HTR-8/SVneo (cell line): ENCODE results near the gene CHPT1.
A peak's percentile ranks its signal among the peaks of the same experiment; 100 is the strongest.
"Not testable (repeated sequence)": the region's sequence is repeated elsewhere in the genome, so short reads cannot be mapped to it uniquely, and the experiment has no call there.

Experiments
- DNase-seq: peaks from one replicate; pipeline ENCODE4 v3.0.0; 2011; ENCODE audit warnings: low spot score, mixed read lengths; ENCODE audit not compliant: insufficient read length
- FAIRE-seq: peaks from 2 replicates; lab custom pipeline; 2011; peaks lifted over from hg19 to GRCh38; lab: Jason Lieb, UNC

Gene CHPT1

DNA sequence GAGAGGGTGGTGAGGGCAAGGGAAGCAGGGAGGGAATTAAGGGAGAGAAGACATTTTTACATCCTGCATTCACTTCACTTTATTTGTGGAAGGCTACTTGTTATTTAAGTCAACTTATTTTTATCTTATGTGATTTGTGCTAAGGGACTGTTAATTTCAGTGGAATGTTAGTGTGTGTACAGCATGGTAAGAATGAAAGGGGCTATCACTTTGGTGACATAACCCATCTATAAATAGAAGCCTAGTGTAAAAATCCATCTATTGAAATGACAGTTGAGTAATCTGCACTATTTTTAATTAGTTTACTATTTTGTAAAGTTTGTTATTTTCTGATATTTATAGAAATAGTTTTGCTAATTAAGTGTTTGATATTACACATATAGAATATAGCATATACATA lies 16.8 kb upstream of the CHPT1 start:
- DNase-seq: no peak
- no peak for FAIRE-seq

DNA sequence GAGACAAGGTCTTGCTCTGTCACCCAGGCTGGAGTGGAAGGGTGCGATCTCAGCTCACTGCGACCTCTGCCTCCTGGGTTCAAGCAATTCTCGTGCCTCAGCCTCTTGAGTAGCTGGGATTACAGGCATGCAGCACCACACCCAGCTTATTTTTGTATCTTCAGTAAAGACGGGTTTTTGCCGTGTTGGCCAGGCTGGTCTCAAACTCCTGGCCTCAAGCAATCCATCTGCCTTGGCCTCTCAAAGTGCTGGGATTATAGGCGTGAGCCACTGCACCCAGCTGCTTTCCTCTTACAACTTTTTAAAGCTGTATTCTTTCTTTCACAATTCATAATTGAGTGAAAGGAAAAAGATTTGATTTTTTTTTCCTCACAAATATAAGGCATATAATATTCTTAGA lies 15.8 kb upstream of the CHPT1 start:
- FAIRE-seq, DNase-seq: not testable (repeated sequence)

DNA sequence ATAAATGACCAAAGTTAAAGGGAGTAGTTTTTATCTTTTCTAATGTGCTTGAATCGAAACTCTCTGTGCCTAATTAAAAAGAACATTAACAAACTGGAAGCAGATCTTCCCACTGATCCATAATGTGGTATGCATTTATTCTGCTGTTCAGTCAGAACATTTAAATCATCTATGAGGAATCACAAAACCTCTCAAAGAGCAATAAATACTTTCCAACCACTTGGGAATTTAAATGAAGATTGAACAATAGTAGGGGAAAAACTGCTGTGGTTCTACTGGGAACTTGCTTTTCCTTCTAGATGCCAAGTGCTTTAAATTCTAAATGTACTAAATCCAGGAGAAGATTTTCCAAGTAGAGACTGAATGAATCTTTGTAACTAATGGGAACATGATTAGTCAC lies 12.3 kb upstream of the CHPT1 start:
- FAIRE-seq (no peak), DNase-seq (no peak)

DNA sequence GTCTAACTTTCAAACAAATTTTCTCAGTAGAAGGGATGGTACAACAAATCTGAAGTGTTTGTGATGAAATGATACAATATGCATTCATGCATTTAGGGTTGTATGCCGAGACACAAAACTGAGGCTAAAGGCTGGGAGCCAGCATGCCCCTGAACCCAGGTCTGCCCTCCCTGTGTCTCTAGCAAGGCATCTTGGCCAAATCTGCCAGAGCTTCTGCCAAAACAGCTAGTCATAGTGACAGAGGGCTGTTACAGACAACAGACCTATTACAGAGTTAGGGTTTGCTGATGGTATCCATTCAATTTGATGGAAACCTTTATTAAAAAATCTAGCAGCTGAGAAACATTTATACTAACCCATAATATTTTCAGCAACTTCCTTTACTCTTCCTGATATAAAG lies 11.3 kb upstream of the CHPT1 start:
- FAIRE-seq (no peak), DNase-seq (no peak)

DNA sequence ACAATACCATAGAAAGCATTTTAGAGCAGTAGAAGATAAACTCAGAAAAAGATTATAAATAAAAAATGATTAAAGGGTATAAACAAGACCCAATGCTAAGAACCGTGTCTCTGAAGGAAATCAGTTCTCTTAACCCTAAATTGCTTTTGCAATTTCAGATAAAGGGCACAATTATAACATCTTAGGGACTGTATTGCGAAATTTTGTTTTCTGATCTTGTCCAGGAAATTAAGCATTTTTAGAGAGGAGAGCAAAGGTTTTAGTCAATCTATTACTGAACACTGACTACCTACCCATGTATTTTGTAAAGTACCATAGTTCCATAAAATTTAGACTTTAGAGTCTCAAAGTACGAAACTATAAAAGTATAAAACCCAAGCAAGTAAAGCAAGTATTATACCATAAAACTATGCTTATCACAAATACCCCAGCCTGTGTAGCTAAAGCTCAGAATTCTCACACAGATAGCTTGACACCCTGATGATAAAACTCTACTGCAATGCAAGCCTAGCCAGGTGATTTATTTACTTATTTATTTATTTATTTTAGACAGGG lies 6.8 kb upstream of the CHPT1 start:
- DNase-seq (no peak), FAIRE-seq (no peak)

DNA sequence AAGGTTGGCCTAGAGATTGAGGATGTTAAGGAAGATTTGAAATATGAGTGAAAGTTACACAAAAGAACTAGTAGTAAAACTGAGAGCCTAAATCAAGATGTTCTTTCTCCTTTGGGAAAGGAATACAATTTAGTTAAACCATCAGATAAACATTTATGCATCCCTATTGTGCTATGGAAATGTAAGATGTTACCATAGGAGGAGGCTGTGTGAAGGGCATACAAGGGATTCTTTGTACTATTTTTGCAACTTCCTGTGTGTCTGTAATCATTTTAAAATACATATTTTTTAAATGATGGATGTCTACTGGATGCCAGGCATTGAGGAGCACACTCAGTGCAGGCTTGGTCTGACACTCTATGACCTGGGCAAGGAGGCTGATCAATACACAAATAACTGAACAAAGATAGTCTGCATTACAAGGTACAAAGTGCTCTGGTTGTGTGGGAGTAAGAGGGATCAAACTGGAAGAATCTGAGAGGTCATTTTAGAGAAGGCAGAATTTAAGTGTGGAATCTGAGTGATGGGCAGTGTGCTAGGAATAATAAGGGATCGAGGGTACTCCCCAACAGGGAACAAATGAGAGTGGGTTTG lies 5.8 kb upstream of the CHPT1 start:
- FAIRE-seq (no peak), DNase-seq (no peak)

DNA sequence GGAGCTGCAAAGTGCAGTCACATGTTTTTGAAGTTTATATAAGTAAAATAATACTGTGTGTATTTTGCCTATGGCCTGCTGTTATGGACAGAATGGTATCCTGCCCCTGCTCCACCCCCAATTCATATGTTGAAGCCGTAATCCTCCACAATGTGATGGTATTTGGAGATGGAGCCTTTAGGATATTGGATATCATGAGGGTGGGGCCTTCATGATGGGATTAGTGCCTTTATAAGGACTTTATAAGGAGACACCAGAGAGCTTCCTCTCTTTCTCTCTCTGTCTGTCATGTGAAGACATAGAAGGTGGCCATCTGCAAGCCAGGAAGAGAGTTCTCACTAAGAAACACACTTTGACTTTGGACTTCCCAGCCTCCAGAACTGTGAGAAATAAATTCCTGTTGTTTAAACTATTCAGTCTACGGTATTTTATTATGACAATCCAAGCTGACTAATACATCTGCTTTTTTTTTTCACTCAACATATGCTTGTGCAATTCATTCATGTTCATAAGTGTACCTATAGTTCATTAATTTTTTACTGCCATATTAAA lies 3.1 kb upstream of the CHPT1 start:
- FAIRE-seq: no peak
- DNase-seq: no peak

DNA sequence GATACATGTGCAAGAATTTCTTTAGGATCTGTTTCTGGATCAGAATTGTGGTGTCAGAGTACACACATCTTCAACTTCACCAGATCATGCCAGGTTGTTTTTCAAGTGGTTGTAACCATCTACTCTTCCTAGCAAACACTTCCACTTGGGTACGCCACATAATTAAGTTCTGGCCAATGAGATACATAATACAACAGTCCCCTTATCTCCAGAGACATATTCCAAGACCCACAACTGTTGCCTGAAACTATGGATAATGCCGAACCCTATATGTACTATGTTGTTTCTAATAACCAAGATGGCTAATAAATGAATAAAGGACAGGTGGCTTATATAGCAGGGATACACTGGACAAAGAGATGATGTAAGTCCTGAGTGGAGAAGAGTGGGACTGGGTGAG lies 2.5 kb upstream of the CHPT1 start:
- DNase-seq (no peak), FAIRE-seq (no peak)

DNA sequence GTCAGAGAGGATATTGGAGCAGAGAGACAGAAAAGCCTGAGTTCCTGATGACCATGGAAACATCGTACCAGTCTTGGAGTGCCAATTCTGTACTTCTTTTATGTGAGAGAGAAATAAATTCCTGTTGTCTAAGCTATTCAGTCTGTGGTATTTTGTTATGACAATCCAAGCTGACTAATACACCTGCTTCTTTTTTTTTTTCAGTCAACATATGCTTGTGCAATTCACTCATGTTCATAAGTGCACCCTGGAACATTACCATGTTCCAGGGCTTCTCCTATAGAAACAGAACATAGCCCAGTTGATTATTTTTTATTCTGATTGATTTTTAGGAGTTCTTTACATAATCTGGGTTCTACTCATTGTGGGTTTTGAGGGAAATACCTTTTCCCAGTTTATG lies 1.7 kb upstream of the CHPT1 start:
- FAIRE-seq (no peak), DNase-seq (no peak)

DNA sequence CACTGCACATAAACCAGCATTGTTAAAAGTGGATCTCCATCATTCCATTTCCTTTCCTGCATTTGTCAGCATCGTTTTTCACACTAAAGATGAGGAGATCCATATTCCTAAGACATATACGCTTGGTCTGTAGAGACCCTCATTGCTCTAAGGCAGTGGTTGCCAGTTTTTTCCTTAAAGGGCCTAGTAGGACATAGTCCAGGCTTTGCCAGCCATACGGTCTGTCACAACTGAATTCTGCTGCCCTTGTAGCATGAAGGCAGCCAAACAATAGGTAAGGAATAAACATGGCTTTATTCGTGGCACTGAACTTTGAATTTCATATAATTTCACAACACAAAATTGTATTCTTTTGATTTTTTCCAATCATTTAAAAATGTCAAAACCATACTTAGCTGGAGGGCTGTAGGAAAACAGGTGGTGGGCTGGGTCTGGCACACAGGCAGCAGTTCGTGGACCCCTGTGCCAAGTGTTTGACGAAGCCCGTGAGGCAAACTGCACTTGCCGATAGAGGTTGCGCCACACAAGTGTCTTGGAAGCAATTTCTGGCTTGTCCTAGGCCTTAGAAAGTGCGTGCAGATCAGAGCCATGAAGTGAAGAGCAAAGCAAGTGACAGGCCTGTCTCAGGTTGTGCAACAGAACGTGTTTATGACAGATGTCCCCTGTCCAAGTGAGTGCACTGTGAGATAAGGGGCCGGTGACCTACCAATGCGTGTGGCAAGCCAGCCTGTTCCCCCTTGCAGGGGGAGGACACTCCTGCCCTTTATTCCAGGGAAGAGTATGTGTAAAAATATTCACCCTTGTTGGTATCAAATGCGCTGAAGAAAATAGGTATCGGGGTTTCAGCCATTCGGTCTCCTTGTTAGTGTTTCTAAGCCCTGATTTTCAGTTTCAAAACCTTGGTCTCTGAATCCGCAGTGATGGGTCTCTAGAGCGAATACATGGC lies 916 bp upstream of the CHPT1 start:
- FAIRE-seq (no peak), DNase-seq (no peak)

DNA sequence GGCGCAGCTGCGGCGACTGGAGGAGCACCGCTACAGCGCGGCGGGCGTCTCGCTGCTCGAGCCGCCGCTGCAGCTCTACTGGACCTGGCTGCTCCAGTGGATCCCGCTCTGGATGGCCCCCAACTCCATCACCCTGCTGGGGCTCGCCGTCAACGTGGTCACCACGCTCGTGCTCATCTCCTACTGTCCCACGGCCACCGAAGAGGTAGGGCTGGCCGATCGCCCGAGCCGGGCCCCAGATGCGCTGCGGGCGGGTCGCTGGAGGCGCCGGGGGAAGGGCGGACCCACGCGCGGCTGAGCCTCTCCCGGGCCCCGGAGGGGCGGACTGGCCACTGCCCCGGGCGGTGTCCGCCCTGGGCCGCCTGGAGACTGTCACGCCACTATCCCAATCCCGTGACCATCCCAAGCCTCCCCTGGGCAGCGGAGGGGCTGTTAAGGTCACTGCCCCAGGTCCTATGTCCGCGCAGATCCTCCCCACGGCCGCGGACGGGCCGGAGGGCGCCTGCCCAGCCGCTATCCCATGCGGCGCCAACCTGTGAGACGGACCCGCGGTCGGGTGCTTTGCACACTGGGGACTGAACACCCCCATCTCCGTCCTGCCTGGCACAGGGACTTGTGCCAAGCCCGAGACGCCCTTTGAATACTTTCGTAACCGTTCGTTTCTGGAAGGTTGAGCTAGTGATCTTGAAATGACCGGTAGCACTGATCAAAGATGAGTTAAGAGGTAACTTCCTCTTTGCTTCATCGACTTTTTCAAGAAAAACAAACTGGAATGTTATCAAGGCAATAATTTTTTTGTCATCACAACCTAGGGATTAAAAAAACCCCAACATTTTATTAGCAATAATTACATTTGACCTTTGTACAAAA lies 725 bp downstream of the CHPT1 start:
- DNase-seq (peak; percentile 19), FAIRE-seq (no peak)

DNA sequence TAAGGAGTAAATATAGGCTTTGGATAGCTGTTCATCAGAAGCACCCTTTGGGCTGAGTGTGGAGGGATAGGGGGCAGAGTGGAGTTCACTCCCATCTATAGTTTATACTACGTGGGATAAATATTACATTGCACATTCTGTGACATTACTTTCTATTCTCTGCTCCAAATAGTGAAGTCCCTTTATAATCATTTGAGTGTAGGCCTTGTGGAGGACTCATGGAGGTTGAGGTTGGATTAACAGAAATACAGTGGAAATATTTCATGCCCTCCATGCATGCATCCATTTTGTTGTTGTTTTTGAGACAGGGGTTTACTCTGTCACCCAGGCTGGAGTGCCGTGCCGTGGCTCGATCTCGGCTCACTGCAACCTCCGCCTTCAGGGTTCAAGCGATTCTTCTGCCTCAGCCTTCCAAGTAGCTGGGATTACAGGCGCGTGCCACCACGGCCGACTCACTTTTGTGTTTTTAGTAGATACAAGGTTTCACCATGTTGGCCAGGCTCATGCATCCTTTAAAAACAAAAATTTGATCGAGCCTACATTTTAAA lies 1.4 kb downstream of the CHPT1 start:
- no peak for FAIRE-seq
- DNase-seq: peak; percentile 21

DNA sequence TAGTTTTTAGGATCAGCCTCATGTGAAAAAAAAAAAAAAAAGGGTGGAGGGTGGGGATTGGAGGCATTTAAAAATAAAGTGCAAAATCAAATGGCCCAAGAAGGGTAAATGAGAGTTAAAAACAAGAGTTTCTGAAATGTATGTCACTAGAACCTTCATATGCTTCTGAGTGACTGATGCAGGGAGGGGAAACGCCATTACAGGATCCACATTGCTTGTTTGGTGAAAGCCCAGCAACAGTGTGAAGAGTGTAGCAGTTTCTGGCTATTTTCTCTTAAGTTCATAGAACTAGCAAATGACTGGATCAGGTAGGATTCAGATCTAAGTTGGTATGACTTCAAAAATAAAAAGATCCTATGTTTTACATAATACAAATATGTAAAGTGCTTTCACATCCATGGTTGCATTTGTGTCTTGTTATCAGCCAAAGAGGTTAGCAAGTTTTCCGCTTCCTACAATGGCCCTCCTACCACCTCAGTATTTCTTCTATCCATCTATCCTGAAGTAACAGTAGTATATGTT lies 2.9 kb downstream of the CHPT1 start:
- no peak for DNase-seq
- no peak for FAIRE-seq

DNA sequence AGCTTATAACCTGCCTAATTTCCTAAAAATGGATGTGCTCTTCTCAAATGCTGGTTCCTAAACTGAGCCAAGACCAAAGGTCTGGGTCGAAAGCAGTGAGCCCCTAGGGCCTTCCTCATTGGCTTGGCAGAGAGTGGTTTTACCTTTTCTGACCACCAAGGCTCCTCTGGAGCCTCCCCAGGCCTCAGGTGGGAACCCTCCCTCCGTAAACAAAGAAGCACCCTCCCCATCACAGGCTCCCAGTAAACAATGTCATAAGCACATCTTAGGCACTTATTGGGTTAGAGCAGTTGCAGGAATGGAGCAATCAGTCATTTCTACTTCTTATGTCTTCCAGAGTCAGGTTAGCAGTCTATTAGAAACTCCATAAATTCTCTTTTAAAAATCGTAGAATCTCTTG lies 6.0 kb downstream of the CHPT1 start:
- FAIRE-seq (no peak), DNase-seq (no peak)

DNA sequence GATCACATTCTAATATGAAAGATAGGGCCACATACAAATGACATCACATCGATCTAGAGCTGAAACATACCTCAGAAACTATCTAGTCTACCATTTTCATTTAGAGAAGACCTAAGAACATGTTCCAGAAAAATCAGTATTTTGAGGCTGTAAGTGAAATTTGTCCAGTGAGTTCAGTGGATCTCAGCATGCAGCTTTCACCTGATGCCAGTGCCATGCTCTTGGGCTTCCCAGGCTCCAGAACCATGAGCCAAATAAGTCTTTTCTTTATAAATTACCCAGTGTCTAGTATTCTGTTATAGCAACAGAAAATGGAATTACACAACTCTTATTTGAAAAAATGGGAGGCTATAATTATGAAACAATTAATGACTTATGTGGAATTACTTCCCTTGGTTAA lies 9.0 kb downstream of the CHPT1 start:
- DNase-seq (no peak), FAIRE-seq (no peak)

DNA sequence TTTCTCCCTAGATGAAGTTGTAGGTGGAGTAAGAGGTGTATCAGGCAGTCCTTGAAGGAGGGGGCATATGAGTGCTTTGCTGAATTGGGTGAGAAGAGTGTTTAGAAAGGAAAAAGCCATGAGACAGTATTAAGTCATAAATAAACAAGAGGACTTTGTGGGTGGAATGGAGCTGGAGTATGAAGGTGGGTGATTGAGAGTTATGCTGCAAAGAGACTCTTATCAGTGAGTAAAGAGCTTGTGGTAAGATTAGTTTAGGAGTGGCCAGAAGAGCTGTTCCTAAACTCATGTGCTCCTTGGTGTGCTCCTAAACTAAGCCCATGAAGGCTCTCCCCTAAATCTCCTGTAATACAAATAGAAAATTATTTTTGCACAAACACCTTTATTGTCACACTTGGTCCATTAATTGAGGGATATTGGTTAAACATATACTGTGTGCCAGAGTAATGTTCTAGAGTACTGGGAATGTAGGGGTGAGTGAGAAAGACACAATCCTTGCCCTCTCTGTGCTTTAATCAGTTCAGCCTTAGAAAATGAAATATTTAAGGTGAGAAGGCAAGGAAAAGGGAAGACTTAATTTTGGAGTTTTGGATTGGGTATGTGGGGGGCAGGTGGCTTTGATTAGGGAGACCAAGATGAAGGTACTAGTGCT lies 9.8 kb downstream of the CHPT1 start:
- DNase-seq (no peak), FAIRE-seq (no peak)

DNA sequence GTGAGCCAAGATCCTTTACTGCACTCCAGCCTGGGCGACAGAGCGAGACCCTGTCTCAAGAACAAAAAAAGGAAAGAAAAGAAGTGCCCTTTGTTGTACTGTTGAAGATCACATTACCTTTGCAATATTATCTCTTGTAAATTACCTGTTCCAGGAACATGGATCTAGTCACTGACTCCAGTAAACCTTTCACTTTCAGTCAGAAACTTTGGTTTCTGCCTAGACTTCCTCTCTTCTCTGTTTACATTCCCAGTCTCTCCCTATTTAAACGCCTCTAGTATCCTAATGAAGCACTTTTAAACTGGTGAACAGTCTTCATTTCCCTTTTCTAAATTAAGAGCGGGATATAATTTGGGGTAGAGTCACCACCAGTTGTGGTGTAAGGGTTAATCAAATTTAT lies 12.8 kb downstream of the CHPT1 start:
- DNase-seq (no peak), FAIRE-seq (no peak)

DNA sequence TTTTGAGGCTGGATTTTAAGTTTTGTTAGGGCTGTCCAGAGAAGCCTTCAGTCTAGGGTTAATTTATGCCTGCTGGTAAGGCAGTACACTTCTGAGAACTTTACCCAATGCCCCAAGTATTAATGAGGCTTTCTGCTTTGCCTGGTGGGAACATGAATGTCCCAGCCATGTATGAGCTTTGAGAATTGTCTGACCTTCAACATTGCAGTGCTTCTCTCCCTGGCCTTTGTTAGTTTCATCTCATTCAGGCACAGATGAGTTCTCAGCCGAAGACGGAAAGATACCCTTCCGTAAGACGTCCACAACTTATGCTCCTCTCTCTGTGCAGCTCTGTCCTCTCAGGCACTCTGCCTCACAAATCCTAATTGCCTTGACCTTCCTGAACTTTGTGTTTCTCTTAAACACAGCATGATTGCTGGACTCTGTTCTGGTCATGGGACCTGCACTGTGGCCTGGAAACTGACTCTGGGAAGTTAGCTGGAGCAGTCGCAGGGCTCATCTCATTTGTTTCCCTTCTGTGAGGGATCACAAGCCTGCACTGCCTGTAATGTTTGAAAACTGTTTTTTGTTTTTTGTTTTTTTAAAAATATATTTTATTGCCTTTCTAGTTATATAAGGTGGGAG lies 15.7 kb downstream of the CHPT1 start:
- DNase-seq: no peak
- FAIRE-seq: no peak

DNA sequence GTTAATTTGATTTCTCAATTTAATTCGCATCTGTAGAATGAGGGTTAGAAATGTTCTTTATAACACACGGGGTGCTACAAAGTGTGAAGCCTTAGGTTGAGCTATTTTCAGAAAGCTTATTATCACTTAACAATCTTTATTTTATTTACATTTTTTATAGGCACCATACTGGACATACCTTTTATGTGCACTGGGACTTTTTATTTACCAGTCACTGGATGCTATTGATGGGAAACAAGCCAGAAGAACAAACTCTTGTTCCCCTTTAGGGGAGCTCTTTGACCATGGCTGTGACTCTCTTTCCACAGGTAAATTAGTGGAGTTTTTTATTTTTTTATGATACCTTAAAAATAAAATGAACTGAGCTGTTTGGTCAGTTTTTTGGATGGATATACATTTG lies 16.5 kb downstream of the CHPT1 start:
- DNase-seq (no peak), FAIRE-seq (no peak)
